HepG2 (cell line): Measurements from ENCODE around the gene SLITRK2.

ENCODE experiments used
- EZH2 ChIP-seq: conservative IDR thresholded peaks from 2 replicates; pipeline ENCODE4 v1.6.1; 2012; ENCODE audit warnings: mild to moderate bottlenecking, low read depth, low read length, moderate library complexity
- JUND ChIP-seq: sonication (generic); formaldehyde crosslinking; IDR thresholded peaks from 2 replicates; pipeline ENCODE4 v1.8.0; 2022; ENCODE audit warnings: mild to moderate bottlenecking, missing genetic modification reagents
- MBD4 ChIP-seq: IDR thresholded peaks from 2 replicates; pipeline ENCODE4 v1.6.1; 2012; ENCODE audit warnings: low read length, inconsistent platforms, borderline replicate concordance
- MXI1 ChIP-seq: IDR thresholded peaks from 3 replicates; pipeline ENCODE4 v1.6.1; 2012; ENCODE audit warnings: low read depth, low read length, inconsistent platforms, borderline replicate concordance
- POLR2A ChIP-seq, 2 experiments: IDR thresholded peaks; 2 replicates each; pipeline ENCODE4 v1.6.1; 2011; ENCODE audit warnings: low read depth in 2 of 2, low read length in 2 of 2, mild to moderate bottlenecking in 1 of 2, moderate library complexity in 1 of 2; ENCODE audit not compliant: insufficient read depth in 1 of 2
- STAT5B ChIP-seq: sonication (generic); formaldehyde crosslinking; IDR thresholded peaks from 2 replicates; pipeline ENCODE4 v1.4.0; 2020; ENCODE audit warnings: missing genetic modification reagents
- ZNF138 ChIP-seq: sonication (generic); formaldehyde crosslinking; IDR thresholded peaks from 2 replicates; pipeline ENCODE4 v1.5.0; 2020; ENCODE audit warnings: mild to moderate bottlenecking, low read depth, missing genetic modification reagents
- ZNF253 ChIP-seq: sonication (generic); formaldehyde crosslinking; IDR thresholded peaks from 2 replicates; pipeline ENCODE4 v1.8.0; 2022; ENCODE audit warnings: mild to moderate bottlenecking, missing genetic modification reagents, borderline replicate concordance
- ZNF44 ChIP-seq: sonication (generic); formaldehyde crosslinking; IDR thresholded peaks from 2 replicates; pipeline ENCODE4 v1.5.1; 2020; ENCODE audit warnings: mild to moderate bottlenecking, missing genetic modification reagents
- ZNF644 ChIP-seq: IDR thresholded peaks from 2 replicates; pipeline ENCODE4 v1.6.1; 2016; ENCODE audit warnings: low read depth
- TF ChIP-seq, protein P1 (sequence below): sonication (generic); formaldehyde crosslinking; IDR thresholded peaks from 2 replicates; pipeline ENCODE4 v1.5.0; 2020; ENCODE audit warnings: mild to moderate bottlenecking, missing genetic modification reagents, moderate library complexity
- TF ChIP-seq, protein P2 (sequence below): sonication (generic); formaldehyde crosslinking; conservative IDR thresholded peaks from 2 replicates; pipeline ENCODE4 v1.4.0; 2020; ENCODE audit warnings: missing genetic modification reagents
- TF ChIP-seq, protein P3 (sequence below): IDR thresholded peaks from 2 replicates; pipeline ENCODE4 v1.6.1; 2016; ENCODE audit warnings: missing genetic modification reagents, missing compliant biosample characterization
- TF ChIP-seq, protein P4 (sequence below): sonication (generic); formaldehyde crosslinking; IDR thresholded peaks from 2 replicates; pipeline ENCODE4 v1.4.0; 2020; ENCODE audit warnings: missing genetic modification reagents, borderline replicate concordance

DNA sequence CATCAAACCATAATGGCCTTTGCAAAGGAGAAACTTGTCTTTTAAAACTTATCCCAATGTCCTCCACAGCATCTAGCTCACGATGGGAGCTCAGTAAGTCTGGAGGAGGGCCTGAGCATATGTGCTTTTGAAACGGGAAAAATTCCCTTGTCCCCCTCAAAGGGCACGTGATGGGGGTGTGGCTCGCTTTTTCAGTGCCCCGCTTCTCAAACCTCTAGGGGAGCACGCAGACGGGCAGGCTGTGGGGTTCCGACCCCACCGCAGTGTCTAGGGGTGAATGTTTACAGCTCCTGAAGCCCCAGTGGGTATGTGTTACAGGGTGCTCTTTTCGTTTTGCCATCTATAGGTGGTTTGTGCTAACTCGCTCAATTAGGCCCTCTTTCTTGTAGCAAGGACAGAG lies 31.2 kb downstream of the SLITRK2 start:
- no peak for TF ChIP-seq JUND (CRISPR knock-in tag)
- no peak for TF ChIP-seq ZNF253
- TF ChIP-seq, protein P1, sequence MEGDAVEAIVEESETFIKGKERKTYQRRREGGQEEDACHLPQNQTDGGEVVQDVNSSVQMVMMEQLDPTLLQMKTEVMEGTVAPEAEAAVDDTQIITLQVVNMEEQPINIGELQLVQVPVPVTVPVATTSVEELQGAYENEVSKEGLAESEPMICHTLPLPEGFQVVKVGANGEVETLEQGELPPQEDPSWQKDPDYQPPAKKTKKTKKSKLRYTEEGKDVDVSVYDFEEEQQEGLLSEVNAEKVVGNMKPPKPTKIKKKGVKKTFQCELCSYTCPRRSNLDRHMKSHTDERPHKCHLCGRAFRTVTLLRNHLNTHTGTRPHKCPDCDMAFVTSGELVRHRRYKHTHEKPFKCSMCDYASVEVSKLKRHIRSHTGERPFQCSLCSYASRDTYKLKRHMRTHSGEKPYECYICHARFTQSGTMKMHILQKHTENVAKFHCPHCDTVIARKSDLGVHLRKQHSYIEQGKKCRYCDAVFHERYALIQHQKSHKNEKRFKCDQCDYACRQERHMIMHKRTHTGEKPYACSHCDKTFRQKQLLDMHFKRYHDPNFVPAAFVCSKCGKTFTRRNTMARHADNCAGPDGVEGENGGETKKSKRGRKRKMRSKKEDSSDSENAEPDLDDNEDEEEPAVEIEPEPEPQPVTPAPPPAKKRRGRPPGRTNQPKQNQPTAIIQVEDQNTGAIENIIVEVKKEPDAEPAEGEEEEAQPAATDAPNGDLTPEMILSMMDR: no peak
- no peak for TF ChIP-seq ZNF44 (CRISPR knock-in tag)
- TF ChIP-seq STAT5B (CRISPR knock-in tag): no peak
- no peak for TF ChIP-seq EZH2
- TF ChIP-seq MXI1: no peak
- TF ChIP-seq, protein P2, sequence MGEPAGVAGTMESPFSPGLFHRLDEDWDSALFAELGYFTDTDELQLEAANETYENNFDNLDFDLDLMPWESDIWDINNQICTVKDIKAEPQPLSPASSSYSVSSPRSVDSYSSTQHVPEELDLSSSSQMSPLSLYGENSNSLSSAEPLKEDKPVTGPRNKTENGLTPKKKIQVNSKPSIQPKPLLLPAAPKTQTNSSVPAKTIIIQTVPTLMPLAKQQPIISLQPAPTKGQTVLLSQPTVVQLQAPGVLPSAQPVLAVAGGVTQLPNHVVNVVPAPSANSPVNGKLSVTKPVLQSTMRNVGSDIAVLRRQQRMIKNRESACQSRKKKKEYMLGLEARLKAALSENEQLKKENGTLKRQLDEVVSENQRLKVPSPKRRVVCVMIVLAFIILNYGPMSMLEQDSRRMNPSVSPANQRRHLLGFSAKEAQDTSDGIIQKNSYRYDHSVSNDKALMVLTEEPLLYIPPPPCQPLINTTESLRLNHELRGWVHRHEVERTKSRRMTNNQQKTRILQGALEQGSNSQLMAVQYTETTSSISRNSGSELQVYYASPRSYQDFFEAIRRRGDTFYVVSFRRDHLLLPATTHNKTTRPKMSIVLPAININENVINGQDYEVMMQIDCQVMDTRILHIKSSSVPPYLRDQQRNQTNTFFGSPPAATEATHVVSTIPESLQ (CRISPR knock-in tag): no peak
- TF ChIP-seq MBD4: no peak
- TF ChIP-seq ZNF644: no peak
- TF ChIP-seq, protein P3, sequence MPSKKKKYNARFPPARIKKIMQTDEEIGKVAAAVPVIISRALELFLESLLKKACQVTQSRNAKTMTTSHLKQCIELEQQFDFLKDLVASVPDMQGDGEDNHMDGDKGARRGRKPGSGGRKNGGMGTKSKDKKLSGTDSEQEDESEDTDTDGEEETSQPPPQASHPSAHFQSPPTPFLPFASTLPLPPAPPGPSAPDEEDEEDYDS (CRISPR knock-in tag): no peak
- no peak for TF ChIP-seq POLR2A (IDR thresholded peaks at IDR 0.05; ENCODE audit: insufficient read depth in 1 of 2, low read depth in 2 of 2, low read length in 2 of 2)
- TF ChIP-seq, protein P4, sequence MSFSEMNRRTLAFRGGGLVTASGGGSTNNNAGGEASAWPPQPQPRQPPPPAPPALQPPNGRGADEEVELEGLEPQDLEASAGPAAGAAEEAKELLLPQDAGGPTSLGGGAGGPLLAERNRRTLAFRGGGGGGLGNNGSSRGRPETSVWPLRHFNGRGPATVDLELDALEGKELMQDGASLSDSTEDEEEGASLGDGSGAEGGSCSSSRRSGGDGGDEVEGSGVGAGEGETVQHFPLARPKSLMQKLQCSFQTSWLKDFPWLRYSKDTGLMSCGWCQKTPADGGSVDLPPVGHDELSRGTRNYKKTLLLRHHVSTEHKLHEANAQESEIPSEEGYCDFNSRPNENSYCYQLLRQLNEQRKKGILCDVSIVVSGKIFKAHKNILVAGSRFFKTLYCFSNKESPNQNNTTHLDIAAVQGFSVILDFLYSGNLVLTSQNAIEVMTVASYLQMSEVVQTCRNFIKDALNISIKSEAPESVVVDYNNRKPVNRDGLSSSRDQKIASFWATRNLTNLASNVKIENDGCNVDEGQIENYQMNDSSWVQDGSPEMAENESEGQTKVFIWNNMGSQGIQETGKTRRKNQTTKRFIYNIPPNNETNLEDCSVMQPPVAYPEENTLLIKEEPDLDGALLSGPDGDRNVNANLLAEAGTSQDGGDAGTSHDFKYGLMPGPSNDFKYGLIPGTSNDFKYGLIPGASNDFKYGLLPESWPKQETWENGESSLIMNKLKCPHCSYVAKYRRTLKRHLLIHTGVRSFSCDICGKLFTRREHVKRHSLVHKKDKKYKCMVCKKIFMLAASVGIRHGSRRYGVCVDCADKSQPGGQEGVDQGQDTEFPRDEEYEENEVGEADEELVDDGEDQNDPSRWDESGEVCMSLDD (CRISPR knock-in tag): no peak
- no peak for TF ChIP-seq ZNF138 (CRISPR knock-in tag)
